Measurements from ENCODE around the gene RSRP1.
"Not testable (repeated sequence)": the region's sequence is repeated elsewhere in the genome, so short reads cannot be mapped to it uniquely, and the experiment has no call there.

The RSRP1 gene

GRCh38 chr1:25257196-25257595, 9.9 kb upstream of the RSRP1 start:
- no peak for DNase-seq (ENCODE audit: low read depth in 2 of 2)

GRCh38 chr1:25256578-25256965, 9.3 kb upstream of the RSRP1 start:
- DNase-seq (ENCODE audit: low read depth in 2 of 2), result no peak

- DNase-seq (ENCODE audit: low read depth in 2 of 2), result no peak
Measured at GRCh38 chr1:25255706-25256577, 8.7 kb upstream of the RSRP1 start.

GRCh38 chr1:25253911-25254310, 6.7 kb upstream of the RSRP1 start:
- no peak for DNase-seq (ENCODE audit: low read depth in 2 of 2)

GRCh38 chr1:25247829-25248754, 838 bp upstream of the RSRP1 start:
- DNase-seq (ENCODE audit: low read depth in 2 of 2), result no peak

- DNase-seq (ENCODE audit: low read depth in 2 of 2), result no peak
Measured at GRCh38 chr1:25246600-25247023, 642 bp downstream of the RSRP1 start.

GRCh38 chr1:25245809-25246599, 1.2 kb downstream of the RSRP1 start:
- no peak for DNase-seq (ENCODE audit: low read depth in 2 of 2)

GRCh38 chr1:25245393-25245792, 1.9 kb downstream of the RSRP1 start:
- DNase-seq (ENCODE audit: low read depth in 2 of 2), result no peak

GRCh38 chr1:25243907-25244306, 3.3 kb downstream of the RSRP1 start:
- DNase-seq (ENCODE audit: low read depth in 2 of 2), result no peak

GRCh38 chr1:25239681-25240541, 7.3 kb downstream of the RSRP1 start:
- peak; percentile 63 to 66 for DNase-seq (ENCODE audit: low read depth in 2 of 2)

GRCh38 chr1:25238046-25238445, 9.2 kb downstream of the RSRP1 start:
- DNase-seq (ENCODE audit: low read depth in 2 of 2), result no peak

- not testable (repeated sequence) for DNase-seq (ENCODE audit: low read depth in 2 of 2)
Measured at GRCh38 chr1:25236261-25236660, 11.0 kb downstream of the RSRP1 start.

GRCh38 chr1:25235411-25235810, 11.8 kb downstream of the RSRP1 start:
- not testable (repeated sequence) for DNase-seq (ENCODE audit: low read depth in 2 of 2)

GRCh38 chr1:25232866-25233784, 14.1 kb downstream of the RSRP1 start:
- peak in 1 of 2 donors; percentile 11 for DNase-seq (ENCODE audit: low read depth in 2 of 2)

GRCh38 chr1:25232027-25232865, 15.0 kb downstream of the RSRP1 start, which contains the start of gene SYF2:
SYF2 (minus strand) TSS chr1:25232502; CDS start chr1:25232467, 35 bp downstream.
- DNase-seq (ENCODE audit: low read depth in 2 of 2), result peak; percentile 70 to 73

- DNase-seq (ENCODE audit: low read depth in 2 of 2), result no peak
Measured at GRCh38 chr1:25223471-25223870, 23.8 kb downstream of the RSRP1 start.

- DNase-seq (ENCODE audit: low read depth in 2 of 2), result no peak
Measured at GRCh38 chr1:25222606-25223005, 24.6 kb downstream of the RSRP1 start.

- no peak for DNase-seq (ENCODE audit: low read depth in 2 of 2)
Measured at GRCh38 chr1:25220666-25221065, 26.6 kb downstream of the RSRP1 start.

Measured in stimulated activated CD4-positive, alpha-beta T cell treated with anti-CD3 and anti-CD28 coated beads, Interleukin-1b, Interleukin-23, amount 100 ng/mL, for 1 hour (primary cell).